Stimulated activated naive CD8-positive, alpha-beta T cell treated with anti-CD3 and anti-CD28 coated beads, Interleukin-15, amount 100 ng/mL, for 72 hours (primary cell): ENCODE data around the gene SUGCT.
A peak's percentile ranks its signal among the peaks of the same experiment; 100 is the strongest.

Experiments used
- ATAC-seq: fragments of 150-1000 bp; cut with Tn5 transposase; 2 replicates; pipeline ENCODE4 v1.10.0; 2021; ENCODE audit warnings: mild to moderate bottlenecking, moderate library complexity
- DNase-seq, 2 donors: peaks; one replicate each; pipeline ENCODE4 v3.0.0; 2021 to 2022
- H3K27ac Mint-ChIP-seq, 2 donors: one replicate each; pipeline ENCODE4 v1.8.0; 2022; ENCODE audit warnings: mild to moderate bottlenecking in 2 of 2, mixed read lengths in 2 of 2, moderate library complexity in 2 of 2
- H3K27me3 Mint-ChIP-seq: one replicate; pipeline ENCODE4 v1.8.0; 2022; ENCODE audit warnings: mixed read lengths
- H3K4me1 Mint-ChIP-seq: one replicate; pipeline ENCODE4 v1.8.0; 2022; ENCODE audit warnings: mild to moderate bottlenecking, mixed read lengths
- H3K4me3 Mint-ChIP-seq, 2 donors: one replicate each; pipeline ENCODE4 v1.8.0; 2022; ENCODE audit warnings: mild to moderate bottlenecking in 2 of 2, mixed read lengths in 2 of 2, moderate library complexity in 1 of 2
- H3K9me3 Mint-ChIP-seq, 2 donors: one replicate each; pipeline ENCODE4 v1.8.0; 2022; ENCODE audit warnings: mixed read lengths in 2 of 2

SUGCT gene

GRCh38 chr7:40527723-40528122 lies 392.9 kb downstream of the SUGCT start:
- no peaks in the 10 kb centered on the region for H3K27me3 Mint-ChIP-seq
- no peak for DNase-seq
- H3K4me1 Mint-ChIP-seq, result no peaks in the 10 kb centered on the region
- no peak for ATAC-seq
- H3K4me3 Mint-ChIP-seq, result no peak overlapping the region
- H3K27ac Mint-ChIP-seq, result no peak overlapping the region
- H3K9me3 Mint-ChIP-seq, result no peaks in the 10 kb centered on the region

GRCh38 chr7:40530292-40530691 lies 395.5 kb downstream of the SUGCT start:
- Mint-ChIP-seq H3K9me3 (no peaks in the 10 kb centered on the region), H3K27ac (no peak overlapping the region), H3K4me1 (no peaks in the 10 kb centered on the region), H3K27me3 (no peaks in the 10 kb centered on the region), H3K4me3 (no peak overlapping the region)
- ATAC-seq (no peak), DNase-seq (no peak)

GRCh38 chr7:40531956-40532355 lies 397.2 kb downstream of the SUGCT start:
- Mint-ChIP-seq H3K27me3 (no peaks in the 10 kb centered on the region), H3K27ac (no peak overlapping the region), H3K9me3 (no peaks in the 10 kb centered on the region), H3K4me1 (no peaks in the 10 kb centered on the region), H3K4me3 (no peak overlapping the region)
- no peak for DNase-seq
- no peak for ATAC-seq

- DNase-seq, result no peak
Measured at GRCh38 chr7:40535678-40536077, 400.9 kb downstream of the SUGCT start.

GRCh38 chr7:40536421-40536820 lies 401.6 kb downstream of the SUGCT start:
- no peak overlapping the region for H3K27ac Mint-ChIP-seq
- no peak overlapping the region for H3K4me3 Mint-ChIP-seq
- no peaks in the 10 kb centered on the region for H3K27me3 Mint-ChIP-seq
- no peaks in the 10 kb centered on the region for H3K9me3 Mint-ChIP-seq
- DNase-seq, result no peak
- ATAC-seq, result no peak
- H3K4me1 Mint-ChIP-seq, result no peaks in the 10 kb centered on the region

More at GRCh38 chr7:40535678-40536077, 400.9 kb downstream of the SUGCT start:
- Mint-ChIP-seq H3K4me1 (no peaks in the 10 kb centered on the region), H3K27ac (no peak overlapping the region), H3K4me3 (no peak overlapping the region), H3K27me3 (no peaks in the 10 kb centered on the region), H3K9me3 (no peaks in the 10 kb centered on the region)
- no peak for ATAC-seq

- Mint-ChIP-seq H3K27me3 (no peaks in the 10 kb centered on the region), H3K27ac (no peak overlapping the region), H3K4me1 (no peaks in the 10 kb centered on the region), H3K9me3 (no peaks in the 10 kb centered on the region), H3K4me3 (no peak overlapping the region)
- DNase-seq, result no peak
- ATAC-seq, result no peak
Measured at GRCh38 chr7:40538281-40538680, 403.5 kb downstream of the SUGCT start.

- DNase-seq, result no peak
- no peaks in the 10 kb centered on the region for H3K27me3 Mint-ChIP-seq
- no peak overlapping the region for H3K27ac Mint-ChIP-seq
- H3K4me1 Mint-ChIP-seq, result no peaks in the 10 kb centered on the region
- no peaks in the 10 kb centered on the region for H3K9me3 Mint-ChIP-seq
- no peak for ATAC-seq
- H3K4me3 Mint-ChIP-seq, result no peak overlapping the region
Measured at GRCh38 chr7:40541336-40541735, 406.5 kb downstream of the SUGCT start.

GRCh38 chr7:40542982-40543741 lies 408.4 kb downstream of the SUGCT start:
- DNase-seq (no peak), ATAC-seq (no peak)
- Mint-ChIP-seq H3K27ac (no peak overlapping the region), H3K9me3 (no peaks in the 10 kb centered on the region), H3K4me1 (no peaks in the 10 kb centered on the region), H3K4me3 (no peak overlapping the region), H3K27me3 (no peaks in the 10 kb centered on the region)

- no peak overlapping the region for H3K4me3 Mint-ChIP-seq
- DNase-seq, result no peak
- no peaks in the 10 kb centered on the region for H3K9me3 Mint-ChIP-seq
- H3K4me1 Mint-ChIP-seq, result no peaks in the 10 kb centered on the region
- no peak for ATAC-seq
- H3K27me3 Mint-ChIP-seq, result no peaks in the 10 kb centered on the region
- H3K27ac Mint-ChIP-seq, result no peak overlapping the region
Measured at GRCh38 chr7:40544221-40544723, 409.5 kb downstream of the SUGCT start.

- DNase-seq, result no peak
- Mint-ChIP-seq H3K9me3 (no peaks in the 10 kb centered on the region), H3K27ac (no peak overlapping the region), H3K27me3 (no peaks in the 10 kb centered on the region), H3K4me1 (no peaks in the 10 kb centered on the region), H3K4me3 (no peak overlapping the region)
- ATAC-seq, result no peak
Measured at GRCh38 chr7:40544871-40545303, 410.1 kb downstream of the SUGCT start.

GRCh38 chr7:40545739-40546138 lies 410.9 kb downstream of the SUGCT start:
- no peak for DNase-seq

GRCh38 chr7:40546616-40547501 lies 412.1 kb downstream of the SUGCT start:
- Mint-ChIP-seq H3K4me1 (peaks cover 3% of the 10 kb centered on the region), H3K4me3 (no peak overlapping the region), H3K9me3 (no peaks in the 10 kb centered on the region), H3K27ac (no peak overlapping the region), H3K27me3 (no peaks in the 10 kb centered on the region)
- no peak for DNase-seq
- no peak for ATAC-seq

More at GRCh38 chr7:40545739-40546138, 410.9 kb downstream of the SUGCT start:
- H3K27me3 Mint-ChIP-seq, result no peaks in the 10 kb centered on the region
- no peaks in the 10 kb centered on the region for H3K4me1 Mint-ChIP-seq
- H3K4me3 Mint-ChIP-seq, result no peak overlapping the region
- no peaks in the 10 kb centered on the region for H3K9me3 Mint-ChIP-seq
- ATAC-seq, result no peak
- no peak overlapping the region for H3K27ac Mint-ChIP-seq

- Mint-ChIP-seq H3K27ac (no peak overlapping the region), H3K27me3 (no peaks in the 10 kb centered on the region), H3K9me3 (no peaks in the 10 kb centered on the region), H3K4me1 (peaks cover 7% of the 10 kb centered on the region), H3K4me3 (no peak overlapping the region)
- ATAC-seq, result no peak
- no peak for DNase-seq
Measured at GRCh38 chr7:40549372-40550039, 414.7 kb downstream of the SUGCT start.

GRCh38 chr7:40551685-40552576 lies 417.1 kb downstream of the SUGCT start:
- peak; percentile 75 for ATAC-seq
- peaks cover 7% of the 10 kb centered on the region for H3K4me1 Mint-ChIP-seq
- H3K27me3 Mint-ChIP-seq, result no peaks in the 10 kb centered on the region
- no peak overlapping the region for H3K4me3 Mint-ChIP-seq
- peak overlapping the region in 1 of 2 donors; percentile 14 for H3K27ac Mint-ChIP-seq
- H3K9me3 Mint-ChIP-seq, result no peaks in the 10 kb centered on the region
- DNase-seq, result no peak

- Mint-ChIP-seq H3K4me3 (no peak overlapping the region), H3K27ac (no peak overlapping the region), H3K27me3 (no peaks in the 10 kb centered on the region), H3K4me1 (no peaks in the 10 kb centered on the region), H3K9me3 (peaks cover 0 to 4% of the 10 kb centered on the region in 2 donors)
- no peak for ATAC-seq
- no peak for DNase-seq
Measured at GRCh38 chr7:40560672-40561071, 425.9 kb downstream of the SUGCT start.
